NCI-H82 treated with DMSO at 0.1 percent for 48 hours (cell line): Measurements from ENCODE around the gene ZNF473.
"Not testable (repeated sequence)": the region's sequence is repeated elsewhere in the genome, so short reads cannot be mapped to it uniquely, and the experiment has no call there.

Experiments
- DNase-seq: peaks from one replicate; lab custom pipeline; 2025; ENCODE audit not compliant: unreplicated experiment; lab: John Stamatoyannopoulos, UW

ZNF473 gene

DNA sequence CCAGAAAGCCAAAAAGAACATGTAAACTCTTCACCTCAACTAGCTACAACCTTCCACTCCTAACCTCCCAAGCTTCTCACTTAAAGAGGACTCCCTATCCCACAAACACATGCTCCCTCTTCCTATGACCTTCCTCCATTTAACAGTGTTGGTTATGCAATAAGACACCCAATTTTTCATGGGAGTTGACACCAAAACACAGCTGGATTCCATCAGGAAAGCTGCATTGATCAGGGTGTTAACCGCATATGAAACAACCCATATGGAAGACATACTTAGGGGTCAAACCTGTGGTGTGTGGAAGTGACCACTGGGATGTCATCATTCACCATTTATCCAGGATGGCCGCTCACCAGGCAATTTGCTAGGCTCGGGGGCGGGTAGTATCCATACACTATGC is 21.9 kb downstream of the ZNF473 start:
- no peak for DNase-seq

DNA sequence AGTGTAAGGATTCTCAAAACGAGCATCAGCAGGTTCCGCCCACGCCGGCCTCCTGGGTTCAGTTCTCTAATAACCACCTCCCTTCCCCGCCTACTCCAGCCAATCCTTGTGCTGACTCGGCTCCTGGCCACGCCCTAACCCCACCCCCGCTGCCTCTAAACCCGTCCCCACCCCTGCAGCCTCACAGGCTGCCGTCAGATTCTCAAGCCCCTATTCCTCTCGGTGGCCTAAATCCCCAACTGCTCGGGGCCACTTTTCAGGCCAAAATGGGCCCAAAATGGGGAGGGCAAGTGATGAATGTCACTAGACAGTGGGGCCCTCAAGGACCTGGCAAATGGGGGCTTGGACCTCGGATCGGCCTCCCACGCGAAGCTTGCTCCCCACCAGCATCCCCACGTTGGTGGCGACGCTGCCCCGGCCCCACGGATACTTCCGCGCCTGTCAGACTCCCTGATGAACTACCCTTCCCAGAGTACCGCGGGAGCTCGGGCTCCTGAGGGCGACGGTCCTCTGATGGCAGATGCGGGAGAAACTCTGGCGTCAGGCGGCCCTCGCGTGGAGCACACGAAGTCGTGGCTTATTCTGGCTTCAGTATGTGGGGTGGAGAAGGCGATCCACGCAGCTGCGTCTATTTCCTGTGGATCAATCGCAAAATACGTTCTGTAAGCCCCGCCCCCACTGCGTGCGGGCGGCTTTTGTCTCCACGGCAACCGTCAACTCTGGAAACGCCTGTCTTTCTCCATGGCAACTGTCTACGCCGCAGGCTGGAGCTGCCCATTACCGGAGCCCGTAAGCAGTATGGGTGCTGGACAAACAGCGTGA is 24.8 kb downstream of the ZNF473 start:
- no peak for DNase-seq

DNA sequence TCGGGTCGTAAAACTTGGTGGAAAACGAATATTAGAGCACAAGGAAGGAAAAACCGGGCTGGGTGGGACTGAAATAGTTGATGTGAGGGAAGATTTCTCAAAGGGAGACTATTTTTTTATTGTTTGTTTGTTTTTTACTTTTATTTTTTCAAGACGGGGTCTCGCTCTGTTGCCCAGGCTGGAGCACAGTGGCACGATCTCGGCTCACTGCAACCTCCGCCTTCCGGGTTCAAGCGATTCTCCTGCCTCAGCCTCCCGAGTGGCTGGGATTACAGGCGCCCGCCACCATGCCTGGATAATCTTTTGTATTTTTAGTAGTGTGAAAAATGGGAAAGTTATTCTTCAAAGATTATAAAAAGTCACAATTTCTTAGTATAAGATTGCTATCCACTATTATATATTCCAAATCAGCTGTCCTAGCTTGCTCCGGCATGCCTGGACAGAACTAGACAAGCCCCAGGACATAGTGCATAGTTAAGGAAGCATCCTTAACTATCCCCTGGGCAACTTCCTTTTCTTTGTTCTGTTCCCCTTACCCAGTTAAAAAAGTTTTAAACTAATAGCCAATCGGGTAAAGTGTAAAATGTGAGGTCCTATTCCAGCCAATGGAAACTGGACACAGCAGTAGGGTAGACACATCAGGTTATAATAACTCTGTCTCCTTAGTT is 25.6 kb downstream of the ZNF473 start:
- not testable (repeated sequence) for DNase-seq

DNA sequence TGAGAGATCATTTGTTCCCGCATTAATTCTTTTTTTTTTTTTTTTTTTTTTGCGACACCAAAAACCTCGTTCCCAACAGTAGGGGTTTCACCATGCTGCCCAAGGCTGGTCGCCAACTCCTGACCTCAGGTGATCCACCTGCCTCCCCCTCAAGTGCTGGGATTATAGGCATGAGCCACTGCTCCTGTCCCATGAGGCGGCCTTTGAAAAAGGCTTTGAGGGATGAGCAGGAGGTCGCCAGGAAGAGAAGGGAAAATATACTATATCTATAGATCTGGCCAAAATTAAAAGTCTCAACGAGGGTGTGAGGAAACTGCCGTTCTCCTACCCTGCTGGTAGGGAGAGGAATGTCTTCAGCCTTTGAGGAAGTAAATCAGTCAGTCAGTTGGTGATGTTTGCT is 26.2 kb downstream of the ZNF473 start:
- DNase-seq: no peak

DNA sequence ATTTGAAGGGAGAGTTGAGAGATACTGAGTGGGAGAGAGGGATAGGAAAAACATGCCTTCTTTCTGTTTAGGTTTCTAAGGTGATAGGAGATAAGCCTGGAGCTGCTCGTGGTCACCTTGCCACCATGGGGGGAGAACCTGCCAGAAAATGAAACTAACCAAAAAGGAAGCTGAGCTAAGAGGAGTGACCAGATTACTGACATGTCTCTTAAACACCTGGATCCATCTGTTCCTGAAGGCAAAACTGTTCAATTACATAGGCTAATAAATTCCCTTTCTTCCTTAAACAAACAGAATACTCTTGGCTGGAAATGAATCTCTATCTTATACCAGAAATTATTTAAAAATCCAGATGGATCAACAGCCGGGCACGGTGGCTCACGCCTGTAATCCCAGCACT is 27.3 kb downstream of the ZNF473 start:
- no peak for DNase-seq

DNA sequence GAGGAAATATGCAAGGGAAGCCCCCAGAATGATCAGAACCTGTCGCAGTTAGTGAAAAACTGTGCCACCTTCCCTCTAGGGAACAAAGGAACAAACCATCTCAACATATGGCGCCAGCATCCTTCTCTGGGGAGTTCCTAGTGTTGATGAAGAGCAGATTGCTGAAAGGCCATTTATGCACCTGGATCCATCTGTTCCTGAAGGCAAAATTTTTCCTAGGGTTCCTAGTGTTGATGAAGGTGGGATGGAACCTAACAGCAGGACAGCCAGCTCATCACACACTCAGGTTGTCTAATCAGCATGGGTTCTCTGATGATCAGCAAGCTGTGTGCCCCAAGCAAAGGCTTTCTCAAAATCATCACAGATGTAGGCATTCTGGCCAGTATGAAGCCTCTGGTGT is 32.6 kb downstream of the ZNF473 start:
- DNase-seq: no peak

DNA sequence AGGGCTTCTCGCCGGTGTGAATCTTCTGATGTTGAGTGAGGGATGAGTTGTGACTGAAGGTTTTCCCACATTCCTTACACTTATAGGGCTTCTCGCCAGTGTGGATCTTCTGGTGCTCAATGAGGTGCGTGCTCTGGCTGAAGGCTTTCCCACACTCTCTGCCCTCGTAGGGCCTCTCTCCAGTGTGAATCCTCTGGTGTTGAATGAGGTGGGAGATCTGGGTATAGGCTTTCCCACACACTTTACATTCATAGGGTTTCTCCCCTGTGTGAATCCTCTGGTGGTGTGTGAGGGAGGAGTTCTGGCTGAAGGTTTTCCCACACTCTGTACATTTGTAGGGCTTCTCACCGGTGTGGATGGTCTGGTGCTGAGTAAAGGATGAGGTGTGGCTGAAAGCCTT is 33.2 kb downstream of the ZNF473 start:
- no peak for DNase-seq

DNA sequence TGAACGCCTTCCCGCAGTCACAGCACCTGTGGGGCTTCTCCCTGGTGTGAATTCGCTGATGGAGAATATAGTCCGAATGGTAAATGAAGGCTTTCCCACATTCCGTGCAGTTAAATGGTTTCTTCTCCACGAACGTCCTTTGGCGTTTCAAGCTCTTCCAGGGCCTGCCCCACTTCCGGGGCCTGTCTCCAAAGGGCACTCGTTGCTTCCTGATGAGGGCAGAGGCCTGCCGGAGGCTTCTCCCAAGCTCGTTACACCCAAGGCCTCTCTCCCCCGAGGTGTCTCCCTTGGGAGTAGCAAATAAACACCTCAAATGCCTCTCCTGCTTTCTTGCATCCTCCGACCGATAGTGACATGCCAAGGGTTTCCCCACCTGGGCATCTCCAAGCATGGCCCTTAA is 34.3 kb downstream of the ZNF473 start:
- no peak for DNase-seq

DNA sequence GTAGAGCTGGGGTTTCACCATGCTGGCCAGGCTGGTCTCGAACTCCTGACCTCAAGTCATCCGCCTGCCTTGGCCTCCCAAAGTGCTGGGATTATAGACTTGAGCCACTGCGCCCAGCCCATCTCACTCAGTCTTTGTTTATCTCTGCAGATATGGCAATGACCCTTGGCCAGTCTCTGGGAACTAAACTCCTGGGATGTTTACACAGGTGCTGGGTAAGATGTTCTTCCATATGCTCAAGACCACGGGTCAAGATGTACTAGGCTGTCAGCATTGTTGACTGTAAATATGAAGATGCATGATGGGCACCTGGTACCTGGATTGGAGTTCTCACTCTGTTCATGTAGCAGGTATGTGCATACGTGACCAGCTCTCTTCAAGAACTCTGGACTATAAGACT is 35.8 kb downstream of the ZNF473 start:
- no peak for DNase-seq

DNA sequence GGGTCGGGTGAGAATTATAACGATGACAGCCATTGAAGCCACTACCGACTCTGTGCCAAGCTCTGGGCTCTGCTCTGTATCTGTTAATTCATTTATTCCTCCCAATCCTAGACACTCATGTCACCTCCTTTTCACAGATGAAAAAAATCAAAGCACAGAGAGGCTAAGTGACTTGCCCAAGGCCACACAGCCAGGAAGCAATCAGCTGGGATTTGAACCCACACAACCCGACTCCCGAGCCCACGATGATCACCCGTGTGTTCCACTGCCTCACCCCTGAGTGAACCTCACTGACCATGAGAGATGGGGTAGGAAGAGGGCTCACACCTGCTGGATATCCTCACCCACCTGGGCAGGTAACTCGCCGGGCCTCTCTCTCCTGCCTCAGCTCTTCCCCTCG is 40.1 kb downstream of the ZNF473 start:
- DNase-seq: no peak

DNA sequence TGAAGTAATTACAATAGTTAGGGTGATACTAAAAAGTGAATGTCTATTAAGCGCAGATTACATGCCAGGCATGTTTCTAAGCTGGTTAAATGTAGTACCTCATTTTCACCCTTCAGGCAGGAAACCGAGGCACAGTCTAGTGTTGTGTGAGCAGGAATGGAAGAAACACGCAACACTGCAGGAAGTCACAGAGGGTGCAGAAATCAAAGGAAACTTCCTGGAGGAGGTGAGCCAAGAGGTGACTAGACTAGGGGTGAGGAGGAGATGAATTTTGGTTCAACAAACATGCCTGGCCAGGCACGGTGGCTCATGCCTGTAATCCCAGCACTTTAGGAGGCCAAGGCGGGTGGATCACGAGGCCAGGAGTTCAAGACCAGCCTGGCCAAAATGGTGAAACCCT is 41.8 kb downstream of the ZNF473 start:
- DNase-seq: no peak

DNA sequence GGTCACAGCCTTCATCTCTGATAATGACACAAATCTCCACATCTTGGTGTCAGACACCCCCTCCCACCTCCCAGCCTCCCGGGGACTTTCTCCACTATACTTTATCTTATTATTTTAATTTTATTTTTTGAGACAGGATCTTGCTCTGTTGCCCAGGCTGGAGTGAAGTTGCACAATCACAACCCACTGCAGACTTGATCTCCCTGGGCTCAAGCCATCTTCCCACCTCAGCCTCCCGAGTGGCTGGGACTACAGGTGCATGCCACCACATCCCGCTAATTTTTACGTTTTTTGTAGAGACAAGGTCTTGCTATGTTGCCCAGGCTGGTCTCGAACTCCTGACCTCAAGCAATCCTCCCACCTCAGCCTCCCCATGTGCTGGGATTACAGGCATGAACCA is 42.6 kb downstream of the ZNF473 start:
- DNase-seq: not testable (repeated sequence)

DNA sequence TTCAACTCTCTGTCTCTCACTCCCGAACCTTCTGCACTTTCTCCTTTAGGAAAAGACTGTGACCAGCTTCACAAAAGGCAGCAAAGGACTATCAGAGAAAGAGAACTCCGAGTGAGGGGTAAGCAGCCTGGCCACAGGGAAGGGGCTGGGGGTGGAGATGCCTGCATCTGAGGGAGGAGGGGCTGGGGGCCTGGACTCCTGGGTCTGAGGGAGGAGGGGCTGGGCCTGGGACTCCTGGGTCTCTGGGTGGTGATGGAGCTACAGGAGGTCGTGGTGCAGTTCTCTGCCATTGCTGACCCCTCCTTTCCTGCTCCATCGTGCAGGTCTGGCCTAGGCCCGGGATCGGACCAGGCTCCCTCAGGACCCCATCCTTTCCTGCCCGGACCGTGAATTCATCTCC is 49.3 kb downstream of the ZNF473 start:
- DNase-seq: not testable (repeated sequence)

DNA sequence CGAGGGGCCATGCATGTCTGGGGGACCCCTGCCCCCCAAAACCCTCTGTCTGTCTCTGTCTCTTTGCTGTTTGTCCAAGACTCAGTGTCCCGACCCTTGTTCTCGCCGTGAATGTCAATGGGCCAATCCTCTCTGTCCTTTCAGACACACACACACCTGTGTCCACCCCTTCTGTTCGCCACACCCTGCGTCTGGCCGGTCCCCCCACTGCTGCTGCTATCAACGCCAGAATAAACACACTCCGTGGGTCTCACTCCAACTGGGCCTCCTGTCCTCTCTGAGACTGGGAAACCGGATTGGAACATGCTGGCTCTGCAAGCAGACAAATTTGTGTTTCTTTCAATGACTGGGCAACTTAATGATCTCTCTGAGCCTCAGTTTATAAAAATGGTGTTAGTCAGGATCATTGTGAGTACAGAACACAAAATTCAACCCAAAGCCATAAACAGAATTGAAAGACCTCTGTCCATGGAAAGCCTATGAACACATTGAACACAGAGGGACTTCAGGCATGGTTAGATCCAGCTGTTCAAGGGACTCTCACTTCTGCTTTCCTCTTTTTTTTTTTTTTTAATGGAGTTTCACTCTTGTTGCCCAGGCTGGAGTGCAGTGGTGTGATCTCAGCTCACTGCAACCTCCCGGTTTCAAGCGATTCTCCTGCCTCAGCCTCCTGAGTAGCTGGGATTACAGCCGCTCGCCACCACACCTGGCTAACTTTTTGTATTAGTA is 50.0 kb downstream of the ZNF473 start:
- not testable (repeated sequence) for DNase-seq

DNA sequence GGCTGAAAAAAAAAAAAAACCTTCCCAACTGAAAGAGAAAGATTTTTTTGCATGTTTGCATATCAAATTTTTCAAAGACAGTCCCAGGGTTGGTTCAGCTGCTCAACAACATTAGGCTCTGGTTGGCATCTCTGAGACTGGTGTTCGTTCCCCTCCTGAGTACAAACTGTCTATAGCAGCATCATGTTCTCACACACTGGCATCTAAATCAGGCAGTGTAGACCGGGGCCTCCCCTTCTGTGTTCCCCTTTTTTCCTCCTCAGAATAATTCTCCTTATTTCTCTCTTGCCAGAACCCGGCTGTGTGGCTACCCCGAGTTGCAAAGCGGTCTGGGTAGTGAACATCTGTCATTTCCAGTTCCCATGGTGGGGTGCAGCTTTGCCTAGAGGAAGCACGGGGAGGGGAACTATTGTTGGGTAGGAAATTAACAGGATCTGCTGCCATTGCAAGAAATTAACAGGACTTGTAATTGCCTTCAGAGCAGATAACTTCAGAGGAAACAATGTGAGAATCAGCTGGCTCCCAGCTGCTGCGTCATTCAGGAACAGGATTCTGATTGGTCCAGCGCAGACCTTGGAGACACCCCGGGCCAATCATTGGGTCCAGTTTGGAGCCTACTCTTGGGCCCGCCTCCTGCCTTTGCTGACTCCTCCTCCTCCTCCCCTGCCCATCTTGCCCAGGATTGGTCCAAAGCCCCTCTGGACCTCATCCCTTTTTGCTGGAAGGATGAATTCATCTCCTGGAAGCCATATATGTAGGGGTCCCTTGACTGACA is 51.0 kb downstream of the ZNF473 start:
- not testable (repeated sequence) for DNase-seq

DNA sequence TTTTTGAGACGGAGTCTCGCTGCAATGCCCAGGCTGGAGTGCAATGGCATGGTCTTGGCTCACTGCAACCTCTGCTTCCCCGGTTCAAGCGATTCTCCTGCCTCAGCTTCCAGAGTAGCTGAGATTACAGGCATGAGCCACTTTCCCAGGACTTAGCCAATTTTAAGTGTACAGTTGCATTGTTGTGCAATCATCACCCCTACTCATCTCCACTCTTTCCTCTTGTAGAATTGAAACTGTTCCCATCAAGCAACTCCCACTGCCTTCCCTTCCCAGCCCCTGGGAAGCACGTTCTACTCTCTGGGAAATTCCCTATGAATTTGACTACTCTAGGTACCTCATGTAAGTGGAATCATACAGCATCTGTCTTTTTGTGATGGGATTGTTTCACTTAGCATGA is 53.2 kb downstream of the ZNF473 start:
- not testable (repeated sequence) for DNase-seq

DNA sequence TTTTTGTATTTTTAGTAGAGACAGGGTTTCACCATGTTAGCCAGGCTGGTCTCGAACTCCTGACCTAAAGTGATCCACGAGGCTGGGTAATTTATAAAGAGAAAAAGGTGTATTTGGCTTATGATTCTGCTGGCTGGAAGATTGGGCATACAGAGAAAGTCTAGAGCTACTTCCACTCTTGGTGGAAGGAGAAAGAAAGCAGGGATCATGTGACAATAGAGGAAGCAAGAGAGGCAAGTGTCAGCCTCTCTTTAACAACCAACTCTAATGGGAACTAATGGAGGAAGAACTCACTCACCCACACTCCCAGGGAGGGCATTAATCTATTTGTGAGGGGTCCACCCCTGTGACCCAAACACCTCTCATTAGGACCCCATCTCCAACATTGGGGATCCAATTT is 58.6 kb downstream of the ZNF473 start:
- DNase-seq: not testable (repeated sequence)

DNA sequence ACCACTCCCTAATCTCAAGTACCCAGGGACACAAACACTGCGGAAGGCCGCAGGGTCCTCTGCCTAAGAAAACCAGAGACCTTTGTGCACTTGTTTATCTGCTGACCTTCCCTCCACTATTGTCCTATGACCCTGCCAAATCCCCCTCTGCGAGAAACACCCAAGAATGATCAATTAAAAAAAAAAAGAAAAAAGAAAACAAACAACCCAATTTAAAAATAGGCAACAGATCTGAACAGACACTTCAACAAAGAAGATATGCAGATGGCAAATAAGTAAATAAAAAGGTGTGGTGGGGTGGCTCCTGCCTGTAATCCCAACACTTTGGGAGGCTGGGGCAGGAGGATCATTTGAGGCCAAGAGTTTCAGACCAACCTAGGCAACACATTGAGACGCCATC is 61.3 kb downstream of the ZNF473 start:
- not testable (repeated sequence) for DNase-seq

DNA sequence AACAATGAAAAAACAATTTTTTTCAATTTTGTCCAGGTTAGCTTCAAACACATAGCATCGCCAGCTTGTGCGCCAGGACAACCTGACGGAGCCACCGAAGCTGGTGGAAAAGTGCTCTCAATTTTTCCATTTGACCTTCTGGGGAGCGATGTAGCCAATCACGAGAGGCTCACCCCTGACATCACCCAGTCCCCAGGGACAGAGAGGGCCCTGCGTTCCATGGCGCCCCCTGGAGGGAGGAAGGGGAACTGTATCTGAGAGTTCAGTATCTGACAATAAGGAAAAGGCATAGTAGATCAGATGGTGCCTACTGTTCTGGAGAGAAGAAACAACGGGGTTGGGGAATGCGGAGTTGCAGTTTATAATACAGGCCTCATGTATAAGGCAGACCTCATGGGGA is 64.9 kb downstream of the ZNF473 start:
- not testable (repeated sequence) for DNase-seq

DNA sequence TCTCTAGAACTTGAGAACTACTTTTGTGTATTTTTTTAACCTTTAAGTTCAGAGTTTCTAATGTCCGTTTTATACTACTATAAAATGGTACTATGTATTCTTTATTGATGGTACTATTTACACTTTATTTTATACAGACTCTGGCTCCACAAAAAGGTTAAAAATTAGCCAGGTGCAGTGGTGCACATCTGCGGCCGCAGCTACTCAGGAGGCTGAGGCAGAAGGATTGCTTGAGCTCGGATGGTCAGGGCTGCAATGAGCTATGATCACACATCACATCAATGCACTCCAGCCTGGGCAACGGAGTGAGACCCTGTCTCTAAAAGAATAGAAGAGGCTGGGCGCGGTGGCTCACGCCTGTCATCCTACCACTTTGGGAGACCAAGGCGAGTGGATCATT is 66.0 kb downstream of the ZNF473 start:
- not testable (repeated sequence) for DNase-seq

DNA sequence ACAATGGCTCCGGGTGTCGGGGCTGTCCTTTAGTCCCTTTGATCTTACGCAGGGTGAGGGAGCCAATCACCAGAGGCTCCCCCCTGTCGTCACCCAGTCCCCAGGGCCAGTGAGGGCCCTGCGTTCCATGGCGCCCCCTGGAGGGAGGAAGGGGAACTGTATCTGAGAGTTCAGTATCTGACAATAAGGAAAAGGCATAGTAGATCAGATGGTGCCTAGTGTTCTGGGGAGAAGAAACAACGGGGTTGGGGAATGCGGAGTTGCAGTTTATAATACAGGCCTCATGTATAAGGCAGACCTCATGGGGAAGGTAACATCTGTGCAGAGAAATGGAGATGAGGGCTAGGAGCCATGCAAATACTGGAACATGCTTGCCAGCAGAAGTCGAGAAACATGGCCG is 66.8 kb downstream of the ZNF473 start:
- DNase-seq: not testable (repeated sequence)
